NCI-H460 (cell line): Measurements from ENCODE around the gene USP11. TPM values are rescaled to one million over a fixed set of nuclear protein-coding genes. Genes with fewer than 3 reads are reported as not detected.

Experiments used
- small RNA-seq, 2 experiments: library from RNA; depleted of rRNA; stranded (forward); fragments of <200 nt; gene quantifications; one replicate each; pipeline ENCODE3, GENCODE V24; 2014
- total RNA-seq: library from RNA; depleted of rRNA; stranded (reverse); fragments of >200 nt; shearing (Covaris generic); gene quantifications from 2 replicates; pipeline ENCODE4 v1.2.3, GENCODE V29; 2014; rRNA removed

USP11 gene
- total RNA-seq, 1 experiment from 2014 or later, result 17.3 TPM

Small RNA genes within 50 kb of the gene (small RNA-seq; reads per million reads assigned to genes)
- gene RN7SL785P, result 0 reads per million in 2 experiments

Other genes starting within 250 kb of the USP11 start
- not detected in 2 replicates for gene RGN, start 154.6 kb upstream of the USP11 start, total RNA-seq
- 154 and 182 TPM in 2 replicates for gene NDUFB11, start 88.3 kb upstream of the USP11 start, total RNA-seq
- 28.1 and 30.3 TPM in 2 replicates for gene RBM10, start 87.8 kb upstream of the USP11 start, total RNA-seq
- 138 and 158 TPM in 2 replicates for gene UBA1, start 39.2 kb upstream of the USP11 start, total RNA-seq
- 141 and 164 TPM in 2 replicates for gene CDK16, start 14.3 kb upstream of the USP11 start, total RNA-seq
- gene ZNF157, start 137.6 kb downstream of the USP11 start, total RNA-seq, result not detected in 2 replicates